DND-41 (cell line): Measurements from ENCODE around the gene C2CD4B.

Experiments
- ATAC-seq: fragments of 200-7000 bp; cut with Tn5 transposase; 3 replicates; pipeline ENCODE4 v1.9.1; 2021; ENCODE audit warnings: low read depth; ENCODE audit not compliant: insufficient read depth
- DNase-seq: peaks from one replicate; pipeline ENCODE4 v3.0.0-alpha.2; 2020
- H2AFZ ChIP-seq: 2 replicates; pipeline ENCODE4 v1.6.0; 2012; ENCODE audit warnings: low read depth, low read length
- H3K27ac ChIP-seq: 2 replicates; pipeline ENCODE4 v1.5.1; 2012; ENCODE audit warnings: low read length, inconsistent platforms
- H3K27me3 ChIP-seq: fragments of 200-600 bp; sonication (generic); 2 replicates; pipeline ENCODE4 v1.6.0; 2012; ENCODE audit warnings: low read length, mild to moderate bottlenecking, inconsistent platforms; ENCODE audit not compliant: insufficient read depth, poor library complexity
- H3K36me3 ChIP-seq: 2 replicates; pipeline ENCODE4 v1.5.1; 2012; ENCODE audit warnings: low read length, inconsistent platforms; ENCODE audit not compliant: insufficient read depth
- H3K4me1 ChIP-seq: 2 replicates; pipeline ENCODE4 v1.5.1; 2012; ENCODE audit warnings: mild to moderate bottlenecking, low read length; ENCODE audit not compliant: insufficient read depth
- H3K4me2 ChIP-seq: 2 replicates; pipeline ENCODE4 v1.6.0; 2012; ENCODE audit warnings: mild to moderate bottlenecking, moderate library complexity, low read length, inconsistent platforms; ENCODE audit not compliant: insufficient read depth
- H3K4me3 ChIP-seq, 2 experiments: fragments of 200-600 bp in 1 of 2; shearing (Covaris generic) in 1 of 2; 2 replicates each; pipeline ENCODE4 v1.5.1; 2012 to 2016; ENCODE audit warnings: inconsistent platforms in 2 of 2, low read length in 2 of 2, mild to moderate bottlenecking in 2 of 2, low read depth in 1 of 2, moderate library complexity in 1 of 2
- H3K79me2 ChIP-seq: 2 replicates; pipeline ENCODE4 v1.6.0; 2012; ENCODE audit warnings: low read length, inconsistent platforms; ENCODE audit not compliant: insufficient read depth
- H3K9ac ChIP-seq: 2 replicates; pipeline ENCODE4 v1.6.0; 2012; ENCODE audit warnings: low read depth, mild to moderate bottlenecking, inconsistent platforms, low read length, moderate library complexity
- H3K9me3 ChIP-seq: 2 replicates; pipeline ENCODE4 v1.5.1; 2012; ENCODE audit warnings: low read length, moderate library complexity, mild to moderate bottlenecking, inconsistent platforms; ENCODE audit not compliant: insufficient read depth, severe bottlenecking
- H4K20me1 ChIP-seq: 2 replicates; pipeline ENCODE4 v1.6.0; 2012; ENCODE audit warnings: low read length; ENCODE audit not compliant: insufficient read depth
- CTCF ChIP-seq: IDR thresholded peaks from 2 replicates; pipeline ENCODE4 v1.5.1; 2012; ENCODE audit warnings: borderline replicate concordance, low read length, moderate library complexity, mild to moderate bottlenecking; ENCODE audit not compliant: poor library complexity, severe bottlenecking; ENCODE audit errors: extremely low read depth
- EZH2 ChIP-seq: IDR thresholded peaks from 3 replicates; pipeline ENCODE4 v1.6.1; 2012; ENCODE audit warnings: borderline replicate concordance, low read depth, mild to moderate bottlenecking, moderate library complexity, low read length, inconsistent platforms; ENCODE audit not compliant: severe bottlenecking

C2CD4B gene

GRCh38 chr15:62141200-62141599, 23.9 kb downstream of the C2CD4B start:
- Histone ChIP-seq H2AFZ (no peak overlapping the region), H3K9ac (no peak overlapping the region), H3K27me3 (no peaks in the 10 kb centered on the region), H3K4me1 (peaks cover 16% of the 10 kb centered on the region), H4K20me1 (no peaks in the 10 kb centered on the region), H3K4me2 (no peak overlapping the region), H3K79me2 (no peaks in the 10 kb centered on the region), H3K36me3 (no peaks in the 10 kb centered on the region), H3K27ac (no peak overlapping the region), H3K9me3 (no peaks in the 10 kb centered on the region), H3K4me3 (no peak overlapping the region)
- peak; percentile 47; the same call in 1 of the 3 replicates for ATAC-seq
- TF ChIP-seq EZH2 (no peak), CTCF (no peak)
- no peak for DNase-seq

- H2AFZ ChIP-seq, result no peak overlapping the region
- peaks cover 16% of the 10 kb centered on the region for H3K4me1 ChIP-seq
- no peak overlapping the region for H3K4me2 ChIP-seq
These were observed 27.0 kb downstream of the C2CD4B start for GRCh38 chr15:62138124-62138523.

GRCh38 chr15:62136911-62137865, 27.9 kb downstream of the C2CD4B start:
- H3K27me3 ChIP-seq, result no peaks in the 10 kb centered on the region
- H3K27ac ChIP-seq, result no peak overlapping the region
- no peak overlapping the region for H2AFZ ChIP-seq
- no peak overlapping the region for H3K4me2 ChIP-seq
- peaks cover 11% of the 10 kb centered on the region for H3K4me1 ChIP-seq
- no peak for ATAC-seq
- H3K4me3 ChIP-seq, result no peak overlapping the region
- no peak for DNase-seq
- no peaks in the 10 kb centered on the region for H3K36me3 ChIP-seq
- no peaks in the 10 kb centered on the region for H3K79me2 ChIP-seq
- H3K9me3 ChIP-seq, result no peaks in the 10 kb centered on the region
- TF ChIP-seq EZH2 (no peak), CTCF (no peak)
- no peaks in the 10 kb centered on the region for H4K20me1 ChIP-seq
- H3K9ac ChIP-seq, result no peak overlapping the region

More at GRCh38 chr15:62138124-62138523, 27.0 kb downstream of the C2CD4B start:
- Histone ChIP-seq H3K4me3 (no peak overlapping the region), H3K36me3 (no peaks in the 10 kb centered on the region), H3K9ac (no peak overlapping the region), H3K79me2 (no peaks in the 10 kb centered on the region), H4K20me1 (no peaks in the 10 kb centered on the region), H3K27ac (no peak overlapping the region), H3K9me3 (no peaks in the 10 kb centered on the region), H3K27me3 (no peaks in the 10 kb centered on the region)
- DNase-seq (no peak), ATAC-seq (no peak)
- TF ChIP-seq EZH2, result no peak
- no peak for TF ChIP-seq CTCF
